ELF-1 (cell line): ENCODE measurements around the gene NBEAL2.

Experiments
- DNase-seq: peaks from one replicate; pipeline ENCODE4 v3.0.0-alpha.2; 2016; ENCODE audit warnings: low read depth, low spot score

The NBEAL2 gene

DNA sequence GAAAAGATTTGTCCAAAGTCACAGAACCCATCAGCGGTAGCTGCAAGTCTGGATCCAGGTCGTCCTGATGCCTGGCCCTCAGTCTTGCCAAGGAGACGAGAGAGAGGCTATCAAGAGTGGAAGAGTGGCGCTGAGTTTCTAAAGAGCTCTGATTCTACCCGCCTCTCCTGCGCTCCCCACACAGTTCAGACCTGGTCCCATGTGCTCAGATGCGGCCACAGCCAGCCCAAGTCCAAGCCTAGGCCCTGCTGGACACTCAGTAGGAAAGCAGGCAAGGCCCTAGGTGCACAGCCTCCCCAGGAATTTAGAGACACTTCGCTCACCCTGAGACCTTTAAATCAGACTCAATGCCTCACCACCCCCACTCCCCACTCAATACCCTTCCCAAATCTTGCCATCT, 35.3 kb upstream of the NBEAL2 start:
- no peak for DNase-seq

DNA sequence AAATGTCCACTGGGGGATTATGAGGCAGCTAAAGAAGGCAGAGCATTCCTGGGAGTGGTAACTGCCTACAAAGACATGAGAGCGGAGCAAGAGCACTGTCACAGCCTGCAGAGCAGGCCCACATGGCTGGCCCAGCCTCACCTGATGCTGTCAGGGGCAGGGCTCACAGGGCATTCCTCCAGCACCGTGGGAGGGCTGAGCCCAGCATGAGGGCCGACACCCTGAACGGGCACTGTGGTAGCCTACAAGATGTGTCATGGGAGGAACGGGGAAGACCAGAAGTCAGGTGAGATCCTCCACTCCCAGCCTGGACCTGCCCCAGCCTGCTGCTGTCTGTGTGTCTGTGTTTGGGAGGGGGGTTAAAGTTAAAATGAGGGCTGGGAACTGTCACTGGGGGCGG, 33.0 kb upstream of the NBEAL2 start:
- no peak for DNase-seq

DNA sequence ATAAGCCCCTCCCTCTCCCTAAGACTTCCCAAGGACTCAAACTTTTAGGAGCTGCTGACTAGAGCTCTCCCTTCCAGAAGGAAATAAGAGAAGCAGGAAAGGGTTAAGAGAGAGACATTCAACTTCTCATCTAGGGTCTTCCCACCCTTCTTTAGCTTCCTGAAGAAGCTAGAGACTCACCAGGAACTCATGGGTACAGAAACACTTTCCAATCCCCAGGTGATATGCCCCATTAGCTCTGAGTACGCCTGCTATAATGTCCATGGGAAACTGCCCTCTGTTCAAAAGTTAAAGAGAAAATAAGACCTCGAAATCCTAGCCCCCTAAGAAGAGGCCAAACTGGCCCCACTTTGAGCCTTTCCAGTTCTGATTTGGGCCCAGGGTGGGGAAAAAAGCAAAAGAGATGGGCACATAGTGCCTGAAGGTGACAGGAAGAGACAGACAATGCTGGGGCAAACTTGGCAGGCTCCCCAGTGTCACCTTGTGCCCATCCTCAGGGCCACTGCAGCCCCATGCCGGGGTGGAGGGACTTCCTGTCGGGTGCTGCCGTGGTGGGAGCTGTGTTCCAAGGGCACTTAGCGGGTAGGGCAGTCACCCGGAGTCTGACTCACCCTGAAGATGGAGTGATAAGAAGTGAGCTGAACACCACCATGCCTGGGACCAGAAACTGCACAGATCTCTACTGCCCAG, 32.5 kb upstream of the NBEAL2 start:
- DNase-seq: no peak

DNA sequence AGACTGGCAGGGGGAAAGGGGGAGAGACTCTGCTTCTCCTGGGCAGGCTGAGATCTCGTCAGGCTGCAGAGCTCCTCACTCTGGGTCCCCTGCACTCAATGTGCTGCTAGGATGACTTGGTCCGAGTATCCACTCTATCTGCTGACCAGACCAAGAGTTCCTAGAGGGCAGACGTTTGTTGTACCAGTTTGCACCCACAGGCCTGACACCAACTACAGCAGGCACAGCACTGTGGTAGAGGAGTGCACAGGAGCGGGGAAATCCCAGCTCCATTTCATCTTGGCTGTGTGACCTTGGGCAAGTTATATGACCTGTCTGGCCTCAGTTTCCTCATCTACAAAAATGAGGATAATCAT, 31.9 kb upstream of the NBEAL2 start:
- DNase-seq: no peak

DNA sequence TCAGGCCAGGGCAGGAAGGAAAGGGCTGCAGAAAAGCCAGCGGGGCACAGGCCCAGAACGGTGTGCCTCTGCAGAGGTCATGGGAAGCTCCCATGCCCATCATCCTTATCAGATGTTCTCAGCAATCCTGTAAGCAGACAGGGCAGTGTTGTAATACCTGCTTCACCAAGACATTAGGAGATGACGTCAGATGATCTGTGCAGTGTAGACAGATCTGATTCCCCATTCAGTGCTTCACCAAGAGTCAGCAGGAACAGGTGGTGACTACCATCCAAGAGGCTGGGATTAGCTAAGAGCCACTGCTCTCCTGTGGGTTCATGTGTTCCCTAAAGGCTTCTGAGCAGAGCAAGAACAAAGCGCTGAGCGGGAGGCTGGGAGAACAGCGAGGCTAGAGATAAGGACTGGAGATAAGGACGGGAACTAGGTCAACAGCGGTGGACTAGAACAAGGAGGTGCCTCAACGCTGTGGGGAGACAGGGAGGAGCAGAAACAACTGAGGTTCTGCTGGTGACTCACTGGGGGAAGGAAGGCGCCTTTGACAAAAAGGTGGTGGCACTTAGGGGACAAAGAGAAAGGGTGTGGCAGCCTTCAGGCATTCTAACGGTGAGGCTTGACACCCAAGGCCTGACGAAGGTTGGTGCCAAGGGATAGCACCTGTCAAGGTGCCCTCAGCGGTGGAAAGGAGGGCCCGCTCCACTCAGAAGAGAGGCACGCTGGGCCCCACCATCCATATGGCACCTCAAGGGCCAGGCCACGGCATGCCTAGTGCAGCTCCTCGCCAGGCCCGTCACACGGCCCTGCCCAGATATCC, 31.3 kb upstream of the NBEAL2 start:
- DNase-seq: peak; percentile 59

DNA sequence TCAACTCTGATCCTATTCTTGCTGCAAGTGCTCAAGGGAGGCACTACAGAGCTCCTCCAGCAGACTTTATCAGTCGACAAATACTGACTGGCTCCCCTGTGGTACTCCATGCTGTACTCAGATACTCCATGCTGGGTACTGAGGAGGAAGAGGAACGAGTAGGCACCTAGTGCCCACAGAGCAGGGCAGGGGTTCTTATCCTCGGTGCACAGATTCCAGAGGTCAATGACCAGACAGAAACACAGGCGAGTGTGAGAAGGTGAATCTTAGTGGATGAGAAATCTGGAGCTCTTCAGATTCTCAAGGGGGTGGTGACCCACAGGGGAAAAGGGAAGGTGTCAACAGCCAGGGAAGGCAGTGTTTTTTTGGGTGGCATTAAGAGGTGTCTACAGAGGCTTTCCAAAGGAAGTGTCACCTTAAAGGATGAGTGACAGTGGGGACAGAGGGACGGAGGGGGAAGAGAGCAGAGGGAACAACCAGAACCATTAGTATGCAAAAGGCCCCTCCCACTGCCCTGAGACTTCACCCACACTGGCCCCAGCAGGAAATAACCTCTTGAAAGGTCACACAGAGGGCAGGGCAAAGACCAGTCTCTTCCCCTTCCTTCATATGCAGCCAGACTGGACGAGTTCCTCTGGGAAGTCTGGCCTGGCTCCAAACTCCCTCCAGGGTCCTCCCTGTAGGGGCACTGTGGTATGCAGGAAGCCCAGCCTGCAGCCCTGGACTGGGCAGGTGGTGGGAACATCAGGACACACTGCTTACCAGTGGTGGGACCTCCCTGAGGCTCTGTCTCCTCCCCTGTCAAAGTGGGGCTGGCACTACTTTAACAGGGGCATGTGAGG, 30.4 kb upstream of the NBEAL2 start:
- DNase-seq: peak; percentile 83

DNA sequence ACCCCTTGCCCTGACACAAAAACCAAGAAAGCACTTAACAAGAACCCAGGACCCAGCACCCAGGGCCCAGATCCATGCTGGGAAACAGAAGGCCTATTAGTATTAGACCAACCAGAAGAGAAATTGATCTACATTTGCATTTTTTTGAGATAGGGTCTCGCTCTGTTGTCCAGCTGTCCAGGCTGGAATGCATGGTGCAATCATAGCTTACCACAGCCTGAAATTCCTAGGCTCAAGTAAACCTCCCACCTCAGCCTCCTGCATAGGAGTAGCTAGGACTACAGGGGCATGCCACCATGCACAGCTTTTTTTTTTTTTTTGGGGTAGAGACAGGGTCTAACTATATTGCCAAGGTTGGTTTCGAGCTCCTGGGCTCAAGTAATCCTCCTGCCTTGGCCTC, 29.3 kb upstream of the NBEAL2 start:
- DNase-seq: no peak

DNA sequence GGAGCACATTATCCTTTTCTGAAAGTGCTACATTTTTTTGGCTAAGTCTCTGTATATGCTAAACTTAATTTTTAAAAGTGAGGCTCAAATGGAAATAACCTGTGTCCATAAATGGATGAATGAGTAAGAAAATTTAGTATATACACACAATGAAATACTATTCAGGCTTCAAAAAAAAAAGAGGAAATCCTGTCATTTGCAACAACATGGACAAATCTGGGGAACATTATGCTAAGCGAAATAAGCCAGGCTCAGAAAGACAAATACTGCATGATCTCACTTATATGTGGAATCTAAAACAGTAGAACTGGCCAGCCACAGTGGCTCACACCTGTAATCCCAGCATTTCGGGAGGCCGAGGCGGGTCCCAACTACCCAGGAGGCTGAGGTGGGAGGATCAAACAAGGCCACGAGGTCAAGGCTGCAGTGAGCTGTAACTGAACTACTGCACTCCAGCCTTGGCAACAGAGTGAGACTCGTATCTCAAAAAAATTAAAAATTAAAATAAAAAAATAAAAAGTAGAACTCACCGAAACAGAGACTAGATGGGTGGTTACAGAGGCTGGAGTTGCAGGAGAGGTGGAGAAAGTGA, 28.7 kb upstream of the NBEAL2 start:
- DNase-seq: no peak

DNA sequence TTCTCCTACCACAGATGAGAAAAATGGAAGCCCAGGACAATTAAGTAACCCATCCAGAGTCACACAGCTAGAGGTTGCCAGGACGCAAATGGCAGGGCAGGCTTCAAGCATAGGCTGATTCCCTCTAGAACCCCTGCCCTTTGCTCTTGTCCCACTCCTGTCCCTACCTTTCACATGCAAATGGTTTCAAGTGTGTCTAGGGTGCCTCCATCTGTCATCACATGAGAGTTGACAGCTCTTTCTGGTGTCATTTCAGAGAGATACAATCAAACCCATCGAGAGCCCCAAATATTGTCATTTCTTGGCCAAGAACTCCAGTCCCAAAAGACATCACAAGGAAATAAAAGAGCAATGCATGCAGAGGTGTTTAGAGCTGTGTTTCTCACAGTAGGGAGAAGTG, 26.7 kb upstream of the NBEAL2 start:
- DNase-seq: no peak

DNA sequence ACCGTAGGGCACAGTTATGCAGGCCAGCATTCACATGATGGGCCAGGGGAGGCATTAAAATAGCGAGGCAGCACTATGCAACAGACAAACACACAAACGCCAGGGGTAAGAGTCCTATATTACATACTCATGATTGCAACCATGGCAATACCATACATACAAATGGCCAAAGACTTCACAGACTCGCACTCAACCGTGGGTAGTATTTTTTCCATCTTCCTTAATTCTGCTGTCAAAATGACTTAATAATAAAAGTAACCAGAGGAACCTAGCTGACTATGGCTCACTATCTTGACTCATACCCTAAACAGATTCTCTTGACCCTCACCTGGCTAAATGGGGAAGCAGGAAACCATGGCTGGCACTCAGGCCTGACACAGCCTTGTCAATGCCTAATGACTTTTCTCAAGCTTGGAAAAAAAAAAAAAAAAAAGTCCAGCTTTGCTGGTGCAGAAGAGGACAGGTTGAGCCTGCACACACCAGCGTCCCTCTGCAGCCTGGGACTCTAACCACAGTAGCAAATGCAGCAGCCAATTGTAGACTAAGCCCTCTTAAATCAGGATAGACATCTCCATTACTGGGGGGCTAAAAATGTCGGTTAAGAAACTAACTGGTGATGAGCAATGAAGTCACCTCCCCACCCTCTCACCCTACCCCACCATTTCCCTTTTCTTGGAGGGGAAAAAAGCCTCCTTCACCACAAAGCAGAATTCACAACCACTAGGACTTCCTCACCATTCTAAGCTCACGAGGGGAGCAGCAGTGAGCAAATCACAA, 26.0 kb upstream of the NBEAL2 start:
- no peak for DNase-seq

DNA sequence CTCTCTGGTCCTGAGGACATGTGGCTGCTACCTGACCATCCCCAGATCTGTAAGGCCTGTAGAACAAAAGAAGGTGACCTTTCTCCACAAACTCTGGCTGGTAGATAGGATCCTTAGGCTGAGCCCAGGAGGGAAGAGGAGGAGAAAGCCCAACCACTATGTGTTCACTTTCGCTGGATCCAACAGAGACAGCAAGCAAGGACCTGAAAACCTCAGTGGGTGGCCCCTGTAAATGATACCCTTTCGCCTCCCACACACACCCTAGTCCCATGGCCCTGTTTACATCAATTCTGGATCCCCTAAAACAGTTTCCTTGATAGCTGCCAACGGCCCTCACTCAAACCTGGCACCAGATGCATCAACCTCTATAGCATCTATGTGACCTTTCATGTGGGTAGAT, 25.3 kb upstream of the NBEAL2 start:
- DNase-seq: peak; percentile 68

DNA sequence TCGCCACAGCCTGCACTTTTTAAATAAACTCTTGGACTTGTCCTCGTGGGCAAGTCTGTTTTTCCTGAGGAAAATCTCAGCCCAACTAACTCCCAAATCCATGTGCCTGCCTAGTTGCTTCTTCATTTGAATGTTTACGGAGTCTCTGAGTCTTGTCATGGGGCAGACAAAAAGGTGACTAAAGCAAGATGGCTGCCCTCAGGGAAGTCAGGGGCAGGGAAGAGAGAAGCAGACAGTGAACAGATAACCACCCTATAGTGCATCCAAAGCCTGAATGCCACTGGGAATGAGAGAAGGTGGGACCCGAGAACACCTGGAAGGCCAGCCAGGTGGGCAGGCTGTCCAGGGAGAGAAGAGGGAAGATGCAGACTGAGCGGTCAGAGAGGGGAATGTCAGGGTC, 24.3 kb upstream of the NBEAL2 start:
- no peak for DNase-seq

DNA sequence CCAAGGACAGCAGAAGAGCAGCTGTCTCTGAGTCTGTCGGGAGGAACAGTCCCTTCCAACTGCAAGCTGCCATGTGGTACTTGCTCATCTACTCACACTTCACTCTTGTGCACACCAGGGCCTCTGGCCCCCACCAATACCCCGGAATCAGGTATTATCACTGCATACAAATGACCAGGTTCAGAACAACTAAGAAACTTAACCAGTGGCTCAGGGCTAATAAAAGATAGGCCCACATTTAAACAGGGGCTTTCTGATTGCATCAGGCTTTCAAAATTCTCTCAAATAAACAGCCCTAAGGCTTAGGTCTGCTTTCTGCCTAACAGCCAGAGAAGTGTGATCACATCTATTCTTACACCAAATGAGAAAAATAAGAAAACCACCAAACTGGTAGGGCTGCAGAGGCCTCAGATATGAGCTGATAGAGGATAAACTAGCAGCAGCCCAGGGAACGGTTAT, 23.6 kb upstream of the NBEAL2 start:
- DNase-seq: no peak

DNA sequence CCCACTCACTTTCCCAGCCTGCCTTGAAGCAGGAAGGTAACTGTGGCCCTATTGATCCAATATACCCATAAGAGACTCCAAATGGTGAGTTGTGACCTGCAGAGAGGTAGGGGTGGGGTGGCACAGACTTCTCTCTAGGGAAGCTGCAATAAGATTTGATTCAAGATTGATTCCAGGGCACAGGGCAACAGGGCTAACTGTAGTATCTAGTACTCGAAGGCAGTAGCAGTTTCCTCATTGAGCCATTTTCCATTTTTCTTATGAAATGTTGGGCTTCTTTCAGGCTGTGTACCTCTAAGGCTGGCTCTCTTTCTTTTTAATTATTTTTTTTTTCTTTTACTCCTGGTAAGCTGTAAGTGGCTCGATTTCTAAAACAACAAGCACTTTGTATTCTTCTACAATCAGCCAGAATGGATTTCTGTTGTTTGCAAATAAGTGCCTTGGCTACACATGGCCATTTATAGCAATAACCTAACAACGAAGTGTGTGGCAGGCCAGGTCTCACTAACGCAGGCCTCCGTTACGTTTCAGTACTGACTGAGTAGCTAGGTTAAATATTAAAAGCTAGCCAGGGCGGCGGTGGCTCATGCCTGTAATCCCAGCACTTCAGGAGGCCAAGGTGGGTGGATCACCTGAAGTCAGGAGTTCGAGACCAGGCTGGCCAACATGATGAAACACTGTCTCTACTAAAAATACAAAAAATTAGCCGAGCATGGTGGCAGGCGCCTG, 22.2 kb upstream of the NBEAL2 start:
- DNase-seq: no peak

DNA sequence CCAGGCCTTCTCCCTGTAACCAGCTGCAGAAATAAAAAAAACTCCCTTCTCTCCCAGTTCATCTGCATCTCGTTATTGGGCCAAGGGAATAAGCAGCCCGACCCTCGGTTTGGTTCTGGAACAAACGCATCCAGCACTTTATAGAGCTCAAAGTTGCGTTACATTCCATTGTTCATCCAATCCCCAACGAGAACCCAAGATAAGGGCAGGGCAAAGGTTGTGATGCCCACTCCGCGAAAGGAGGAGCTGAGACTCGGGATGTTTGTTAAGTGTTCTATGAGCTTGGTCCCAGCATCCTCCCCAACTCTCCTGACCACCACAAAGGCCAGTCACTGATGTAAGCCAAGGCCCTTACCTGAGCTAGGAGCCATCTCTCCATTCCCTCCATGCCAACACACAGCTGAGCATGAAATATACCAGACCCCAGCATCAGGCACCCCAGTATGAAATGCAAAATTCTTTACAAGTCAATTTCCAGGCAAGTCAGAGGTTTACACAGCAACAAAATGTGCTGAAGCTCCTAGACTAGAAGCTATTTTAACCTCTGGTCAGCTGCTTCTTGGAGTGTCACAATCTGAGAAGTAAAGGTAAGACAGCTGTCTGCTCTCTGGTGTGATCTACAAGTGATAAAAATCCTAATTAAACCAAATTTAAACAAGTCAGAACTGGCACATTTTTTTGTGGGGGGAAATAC, 20.9 kb upstream of the NBEAL2 start:
- DNase-seq: no peak

DNA sequence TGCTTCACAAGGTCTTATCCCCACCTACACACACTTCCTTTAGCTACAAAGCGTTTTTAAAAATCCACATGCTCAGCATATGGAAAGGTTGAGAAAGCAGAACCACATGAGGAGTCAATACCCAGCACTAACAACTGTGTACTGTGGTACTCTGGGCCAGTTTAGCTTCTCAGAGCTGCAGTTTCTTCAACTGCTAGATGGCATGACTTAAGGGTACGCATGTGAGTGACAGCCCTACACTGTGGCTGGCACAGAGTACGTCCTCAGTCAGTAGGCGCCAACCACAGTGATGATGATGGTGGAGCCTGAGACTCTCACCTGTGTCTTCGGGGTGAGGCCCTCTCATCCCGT, 20.3 kb upstream of the NBEAL2 start:
- no peak for DNase-seq

DNA sequence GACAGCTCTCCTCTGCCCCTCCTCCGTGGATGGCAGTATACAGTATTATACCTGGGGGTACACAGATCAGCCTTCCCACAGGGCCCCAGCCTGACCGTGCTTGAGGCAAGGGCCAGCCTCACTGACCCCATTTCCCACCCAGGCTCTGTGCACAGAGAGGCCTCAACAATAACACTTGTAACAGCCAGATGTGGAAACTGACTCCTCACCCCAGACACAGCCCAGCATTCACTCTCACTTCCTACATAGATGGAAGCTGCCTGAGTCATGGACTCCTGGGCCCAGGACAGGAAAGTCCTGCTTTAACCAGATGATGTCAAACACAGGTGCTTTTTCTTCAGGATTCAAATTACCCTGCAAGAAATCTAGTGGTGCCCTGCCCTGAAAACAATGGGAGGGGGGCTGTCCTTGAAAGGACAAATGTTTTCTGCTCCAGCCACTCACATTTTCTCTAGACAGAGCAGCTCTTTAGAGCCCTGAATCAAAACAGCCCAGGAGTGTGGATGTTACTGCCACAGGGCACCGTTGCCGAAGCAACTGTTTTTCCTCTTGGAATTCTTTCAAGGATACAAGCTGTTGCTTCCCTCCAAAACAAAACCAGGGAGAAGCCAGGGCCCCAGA, 19.3 kb upstream of the NBEAL2 start:
- DNase-seq: peak; percentile 69

DNA sequence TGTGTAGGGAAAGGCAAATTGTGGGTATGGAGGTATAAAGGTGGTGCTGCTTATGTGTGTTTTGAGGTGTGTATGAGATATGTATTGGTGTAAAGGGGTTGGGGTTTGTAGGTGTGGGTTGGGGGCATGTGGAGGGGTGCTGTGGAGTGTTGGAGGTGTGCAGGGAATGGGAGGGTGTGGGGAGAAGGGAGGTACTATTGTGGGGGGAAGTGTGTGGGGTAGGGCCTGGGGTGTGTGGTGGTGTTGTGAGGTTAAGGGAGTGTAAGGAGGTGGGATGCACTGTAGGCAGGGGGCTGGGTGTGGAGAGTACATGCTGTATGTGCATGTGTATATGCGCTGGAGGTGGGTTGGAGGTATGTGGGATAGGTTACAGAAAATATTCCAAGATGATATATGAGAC, 18.6 kb upstream of the NBEAL2 start:
- DNase-seq: no peak

DNA sequence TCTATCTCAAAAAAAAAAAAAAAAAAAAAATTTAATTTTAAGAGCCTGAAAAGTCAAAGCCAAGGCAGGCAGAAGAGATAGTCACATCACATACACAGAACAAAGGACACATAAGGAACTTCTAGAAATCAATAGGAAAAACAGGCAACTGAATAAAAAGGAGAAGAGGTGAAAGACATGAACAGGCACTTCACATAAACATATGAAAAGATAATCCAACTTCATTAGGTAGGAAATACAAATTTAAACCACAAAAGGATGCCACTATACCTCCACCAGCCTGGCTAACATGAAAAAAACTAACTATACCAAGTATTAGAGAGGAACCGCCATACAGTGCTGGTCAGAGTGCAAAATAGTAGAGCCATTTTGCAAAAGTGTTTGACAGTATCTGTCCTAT, 17.0 kb upstream of the NBEAL2 start:
- DNase-seq: no peak

DNA sequence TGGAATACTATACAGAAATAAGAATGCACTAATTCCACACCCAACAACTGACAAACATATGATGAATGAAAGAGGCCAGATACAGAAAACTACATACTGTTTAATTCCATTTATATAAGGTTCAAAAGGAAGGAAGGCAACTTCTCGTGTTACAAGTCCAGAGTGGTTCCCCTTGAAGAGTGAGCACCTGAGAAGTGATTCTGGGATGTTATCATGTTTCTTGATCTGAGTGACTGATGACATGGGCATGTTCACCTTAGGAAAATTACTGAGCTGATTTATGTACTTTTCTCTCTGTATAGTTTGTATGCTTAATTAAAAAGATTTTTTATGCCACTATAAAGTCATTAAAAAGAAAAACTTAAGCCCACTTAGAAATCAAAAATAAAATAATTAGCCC, 16.5 kb upstream of the NBEAL2 start:
- no peak for DNase-seq
